Fibroblast of the conjunctiva (primary cell): ENCODE data around the gene CD79B.
"Not testable (repeated sequence)": the region's sequence is repeated elsewhere in the genome, so short reads cannot be mapped to it uniquely, and the experiment has no call there.

Experiments used
- DNase-seq: peaks from one replicate; pipeline ENCODE4 v3.0.0-alpha.2; 2010; ENCODE audit warnings: low read depth

The CD79B gene

GRCh38 chr17:63911041-63911635 is 21.0 kb downstream of the CD79B start, which contains the start of gene CSHL1:
TSS of gene CSHL1 (minus strand) at chr17:63911258. CDS start at chr17:63911196, 62 bp downstream.
- DNase-seq = no peak

- DNase-seq = no peak
Observed at GRCh38 chr17:63910096-63910495, 22.0 kb downstream of the CD79B start.

- DNase-seq = not testable (repeated sequence)
Observed at GRCh38 chr17:63909586-63909985, 22.5 kb downstream of the CD79B start.

GRCh38 chr17:63907161-63907778 is 24.9 kb downstream of the CD79B start:
- not testable (repeated sequence) for DNase-seq

- DNase-seq = not testable (repeated sequence)
Observed at GRCh38 chr17:63904796-63905195, 27.3 kb downstream of the CD79B start.

GRCh38 chr17:63903787-63904201 is 28.3 kb downstream of the CD79B start:
- DNase-seq = not testable (repeated sequence)

- not testable (repeated sequence) for DNase-seq
Observed at GRCh38 chr17:63901971-63902370, 30.2 kb downstream of the CD79B start.

- DNase-seq = not testable (repeated sequence)
Observed at GRCh38 chr17:63898899-63899798, 33.0 kb downstream of the CD79B start.

- not testable (repeated sequence) for DNase-seq
Observed at GRCh38 chr17:63896524-63897354, 35.4 kb downstream of the CD79B start, which contains the start of gene CSH1. TSS of gene CSH1 (minus strand) at chr17:63896574. CDS start at chr17:63896511, 63 bp downstream.

- DNase-seq = not testable (repeated sequence)
Observed at GRCh38 chr17:63894821-63895220, 37.3 kb downstream of the CD79B start.

- not testable (repeated sequence) for DNase-seq
Observed at GRCh38 chr17:63894021-63894420, 38.1 kb downstream of the CD79B start.

- not testable (repeated sequence) for DNase-seq
Observed at GRCh38 chr17:63892316-63893037, 39.7 kb downstream of the CD79B start.

GRCh38 chr17:63889026-63889848 is 42.9 kb downstream of the CD79B start:
- DNase-seq = not testable (repeated sequence)

GRCh38 chr17:63885119-63885518 is 47.0 kb downstream of the CD79B start:
- not testable (repeated sequence) for DNase-seq

- not testable (repeated sequence) for DNase-seq
Observed at GRCh38 chr17:63882626-63883126, 49.5 kb downstream of the CD79B start.

- DNase-seq = no peak
Observed at GRCh38 chr17:63881935-63882601, 50.1 kb downstream of the CD79B start, which contains the start of gene GH2. TSS of gene GH2 (minus strand) at chr17:63881944. CDS start at chr17:63881801, 143 bp downstream.

- DNase-seq = not testable (repeated sequence)
Observed at GRCh38 chr17:63881337-63881736, 50.8 kb downstream of the CD79B start.

GRCh38 chr17:63880706-63881105 is 51.4 kb downstream of the CD79B start:
- no peak for DNase-seq
